ENCODE data around the gene ECT2L.

The ECT2L gene

GRCh38 chr6:138844192-138844591 lies 48.3 kb downstream of the ECT2L start:
- no peak for TF ChIP-seq CTCF (IDR thresholded peaks at IDR 0.05; ENCODE audit: low read depth, low read length)
- DNase-seq (ENCODE audit: extremely low read depth, low read depth), result peak; percentile 23

GRCh38 chr6:138847884-138848283 lies 52.0 kb downstream of the ECT2L start:
- no peak for DNase-seq (ENCODE audit: extremely low read depth, low read depth)
- no peak for TF ChIP-seq CTCF (IDR thresholded peaks at IDR 0.05; ENCODE audit: low read depth, low read length)

GRCh38 chr6:138848461-138848860 lies 52.6 kb downstream of the ECT2L start:
- DNase-seq (ENCODE audit: extremely low read depth, low read depth), result no peak
- TF ChIP-seq CTCF (IDR thresholded peaks at IDR 0.05; ENCODE audit: low read depth, low read length), result no peak

GRCh38 chr6:138849791-138850190 lies 53.9 kb downstream of the ECT2L start:
- TF ChIP-seq CTCF (IDR thresholded peaks at IDR 0.05; ENCODE audit: low read depth, low read length), result no peak
- DNase-seq (ENCODE audit: extremely low read depth, low read depth), result no peak

- DNase-seq (ENCODE audit: extremely low read depth, low read depth), result no peak
- TF ChIP-seq CTCF (IDR thresholded peaks at IDR 0.05; ENCODE audit: low read depth, low read length), result no peak
Measured at GRCh38 chr6:138856654-138857053, 60.8 kb downstream of the ECT2L start.

GRCh38 chr6:138857775-138858174 lies 61.9 kb downstream of the ECT2L start:
- DNase-seq (ENCODE audit: extremely low read depth, low read depth), result no peak
- no peak for TF ChIP-seq CTCF (IDR thresholded peaks at IDR 0.05; ENCODE audit: low read depth, low read length)

GRCh38 chr6:138862456-138862855 lies 66.6 kb downstream of the ECT2L start:
- TF ChIP-seq CTCF (IDR thresholded peaks at IDR 0.05; ENCODE audit: low read depth, low read length), result no peak
- DNase-seq (ENCODE audit: extremely low read depth, low read depth), result no peak
